Sigmoid colon (tissue), 7 donors: Measurements from ENCODE around the gene CARM1. TPM values are rescaled to one million over a fixed set of nuclear protein-coding genes. Genes with fewer than 3 reads are reported as not detected.

Source experiments
- DNase-seq: peaks from one replicate; pipeline ENCODE4 v3.0.0-alpha.2; 2019
- H3K27ac ChIP-seq, 4 donors: fragments of 200-600 bp; sonication (generic); one replicate each; pipeline ENCODE4 v1.5.1; 2016 to 2019; ENCODE audit warnings: mild to moderate bottlenecking in 1 of 4
- H3K27me3 ChIP-seq, 3 donors: fragments of 200-600 bp; sonication (generic); one replicate each; pipeline ENCODE4 v1.5.1; 2019; ENCODE audit warnings: mild to moderate bottlenecking in 1 of 3
- H3K36me3 ChIP-seq, 4 donors: fragments of 200-600 bp; sonication (generic); one replicate each; pipeline ENCODE4 v1.5.1; 2016 to 2019
- H3K4me1 ChIP-seq, 4 donors: fragments of 200-600 bp; sonication (generic); one replicate each; pipeline ENCODE4 v1.5.1; 2017 to 2019
- H3K4me3 ChIP-seq, 4 donors: fragments of 200-600 bp; sonication (generic); one replicate each; pipeline ENCODE4 v1.5.1; 2017 to 2019; ENCODE audit warnings: mild to moderate bottlenecking in 2 of 4, moderate library complexity in 1 of 4
- H3K9me3 ChIP-seq, 4 donors: fragments of 200-600 bp in 3 of 4; sonication (generic) in 3 of 4; one replicate each; pipeline versions ENCODE4 v1.5.1 to v1.6.1; 2013 to 2019
- CTCF ChIP-seq, 4 experiments: fragments of 450-650 bp in 3 of 4; fragments of 200-600 bp in 1 of 4; IDR thresholded peaks; one replicate each; pipeline ENCODE4 v1.5.1; 2016 to 2019; ENCODE audit warnings: antibody characterized with exemption in 4 of 4, mild to moderate bottlenecking in 3 of 4, moderate library complexity in 2 of 4
- EP300 ChIP-seq, 4 donors: sonication (generic); formaldehyde crosslinking; IDR thresholded peaks; one replicate each; pipeline ENCODE4 v1.6.1; 2017; ENCODE audit warnings: antibody characterized with exemption in 4 of 4
- POLR2A ChIP-seq, 2 donors: fragments of 450-650 bp; IDR thresholded peaks; one replicate each; pipeline ENCODE4 v1.6.1; 2016; ENCODE audit warnings: antibody characterized with exemption in 2 of 2, mild to moderate bottlenecking in 2 of 2, moderate library complexity in 2 of 2
- POLR2AphosphoS5 ChIP-seq, 4 donors: sonication (generic); formaldehyde crosslinking; IDR thresholded peaks; one replicate each; pipeline ENCODE4 v1.6.1; 2017; ENCODE audit warnings: antibody characterized with exemption in 4 of 4
- WGBS, 2 donors: extraction: QIAGEN DNeasy Blood & Tissue Kit; methylation state at CpG; one replicate each; pipeline ENCODE4 v1.1.7; 2013; 5-methylcytosine and 5-hydroxymethylcytosine counted together
- intact Hi-C: fragments of 100-400 bp; cut with DNase I; formaldehyde crosslinking; loops from one replicate; pipeline ENCODE4 v1.15.1; 2023
- polyA plus RNA-seq, 3 donors: library from polyadenylated mRNA; stranded (reverse); fragments of 200-250 nt; gene quantifications; one replicate each; pipeline ENCODE4 v1.2.3, GENCODE V29; 2013
- total RNA-seq, 4 donors: library from RNA; depleted of rRNA; stranded (reverse); fragments of >200 nt; gene quantifications; one replicate each; pipeline ENCODE4 v1.1.0, GENCODE V29; 2016
- donor health status: healthy with polysubstance abuse.
- donor health status: Bipolar disorder and iron deficiency.
- donor health status: healthy.

The CARM1 gene
- total and polyA plus RNA-seq, 7 donors = 18.1 to 51.8 (median 21.6) TPM

GRCh38 chr19:10920781-10921180 is 49.4 kb downstream of the CARM1 start:
- intact Hi-C loops = no loop called here

GRCh38 chr19:10921199-10921909 is 50.0 kb downstream of the CARM1 start:
- H3K4me3 ChIP-seq = no peak overlapping the region
- no peaks in the 10 kb centered on the region for H3K4me1 ChIP-seq
- no peaks in the 10 kb centered on the region for H3K27me3 ChIP-seq
- intact Hi-C loops = no loop called here
- TF ChIP-seq POLR2AphosphoS5 (IDR thresholded peaks at IDR 0.05) (no peak), EP300 (IDR thresholded peaks at IDR 0.05) (no peak)
- 91 to 92% methylated on average over 43 of the region's 43 CpGs for WGBS, 2 donors
- no peaks in the 10 kb centered on the region for H3K9me3 ChIP-seq
- no peak for DNase-seq
- H3K36me3 ChIP-seq = peaks cover 15 to 80% (median 34%) of the 10 kb centered on the region in 4 donors
- H3K27ac ChIP-seq = no peak overlapping the region

More at GRCh38 chr19:10920781-10921180, 49.4 kb downstream of the CARM1 start:
- Histone ChIP-seq H3K9me3 (no peaks in the 10 kb centered on the region), H3K4me1 (no peaks in the 10 kb centered on the region), H3K27ac (no peak overlapping the region), H3K4me3 (no peak overlapping the region), H3K36me3 (peaks cover 15 to 86% (median 35%) of the 10 kb centered on the region in 4 donors), H3K27me3 (no peaks in the 10 kb centered on the region)
- whole genome bisulfite sequencing, 2 donors = 85 to 88% methylated on average over 16 of the region's 16 CpGs
- no peak for DNase-seq
- no peak for TF ChIP-seq EP300 (IDR thresholded peaks at IDR 0.05)
- no peak for TF ChIP-seq POLR2AphosphoS5 (IDR thresholded peaks at IDR 0.05)
- no peak for TF ChIP-seq CTCF (IDR thresholded peaks at IDR 0.05)
- no peak for TF ChIP-seq POLR2A (IDR thresholded peaks at IDR 0.05)

- no peak overlapping the region for H3K27ac ChIP-seq
- peaks cover 0 to 1% (median under 1%) of the 10 kb centered on the region in 4 donors for H3K4me1 ChIP-seq
- intact Hi-C loops = no loop called here
- H3K9me3 ChIP-seq = no peaks in the 10 kb centered on the region
- WGBS, 2 donors = 79 to 82% methylated on average over 33 of the region's 33 CpGs
- peaks cover 15 to 73% (median 32%) of the 10 kb centered on the region in 4 donors for H3K36me3 ChIP-seq
- no peak for TF ChIP-seq POLR2A (IDR thresholded peaks at IDR 0.05)
- no peak for TF ChIP-seq EP300 (IDR thresholded peaks at IDR 0.05)
- TF ChIP-seq POLR2AphosphoS5 (IDR thresholded peaks at IDR 0.05) = no peak
- no peak for TF ChIP-seq CTCF (IDR thresholded peaks at IDR 0.05)
- DNase-seq = no peak
- H3K4me3 ChIP-seq = no peak overlapping the region
- no peaks in the 10 kb centered on the region for H3K27me3 ChIP-seq
Measured at GRCh38 chr19:10921910-10922637, 50.7 kb downstream of the CARM1 start.

- Histone ChIP-seq H3K27me3 (no peaks in the 10 kb centered on the region), H3K9me3 (no peaks in the 10 kb centered on the region), H3K27ac (no peak overlapping the region), H3K36me3 (peaks cover 15 to 73% (median 32%) of the 10 kb centered on the region in 4 donors), H3K4me3 (no peak overlapping the region), H3K4me1 (peaks cover 0 to 7% (median 5%) of the 10 kb centered on the region in 4 donors)
- intact Hi-C loops = no loop called here
- TF ChIP-seq POLR2AphosphoS5 (IDR thresholded peaks at IDR 0.05) = no peak
- TF ChIP-seq CTCF (IDR thresholded peaks at IDR 0.05) = no peak
- no peak for TF ChIP-seq POLR2A (IDR thresholded peaks at IDR 0.05)
- no peak for TF ChIP-seq EP300 (IDR thresholded peaks at IDR 0.05)
- DNase-seq = no peak
- 90 to 91% methylated on average over 13 of the region's 13 CpGs for WGBS, 2 donors
Measured at GRCh38 chr19:10922638-10923014, 51.3 kb downstream of the CARM1 start.
